Activated effector memory CD4-positive, alpha-beta T cell treated with Interleukin-2 at 50 U/mL for 16 hours (primary cell): ENCODE measurements around the gene EP400.
"Not testable (repeated sequence)": the region's sequence is repeated elsewhere in the genome, so short reads cannot be mapped to it uniquely, and the experiment has no call there.

Experiments
- DNase-seq: peaks from one replicate; pipeline ENCODE4 v3.0.0-alpha.2; 2020

Gene EP400

GRCh38 chr12:132099739-132100138 is 150.0 kb downstream of the EP400 start:
- DNase-seq: no peak

DNA sequence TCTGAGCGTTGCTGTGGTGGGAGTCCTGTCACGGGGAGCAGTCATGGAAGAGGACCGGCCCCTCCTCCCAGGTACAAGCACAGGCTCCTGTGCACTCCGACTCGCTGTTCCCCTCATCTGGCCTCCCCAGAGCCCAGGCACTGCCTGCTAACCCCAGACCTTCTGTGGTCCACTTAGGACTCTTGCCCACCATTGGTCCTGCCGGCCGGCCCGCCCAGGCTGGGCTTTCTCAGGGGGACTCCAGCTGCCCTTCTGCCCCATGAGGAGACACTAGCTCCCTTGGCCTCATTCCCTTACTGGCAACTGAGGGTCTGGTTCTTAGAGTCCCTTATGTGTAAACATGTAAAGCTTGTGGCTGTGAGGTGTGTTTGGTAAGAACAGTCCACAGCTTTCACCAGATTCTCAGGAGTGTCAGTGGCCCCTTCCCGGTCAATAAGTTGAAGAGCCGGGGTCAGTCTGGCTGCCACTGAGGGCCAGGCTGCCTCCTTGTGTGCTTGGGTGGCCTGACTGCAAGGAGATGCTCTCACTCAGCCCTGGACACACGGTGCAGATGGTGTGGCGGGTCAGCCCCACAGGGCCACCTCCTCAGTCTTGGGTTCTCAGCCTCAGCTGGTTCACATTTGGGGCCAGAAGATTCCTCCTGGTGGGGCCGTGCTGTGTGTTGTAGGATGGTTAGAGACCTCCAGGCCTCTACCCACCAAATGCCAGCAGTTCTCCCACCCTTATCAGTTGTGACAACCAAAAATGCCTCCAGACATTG is 150.7 kb downstream of the EP400 start:
- DNase-seq: no peak

DNA sequence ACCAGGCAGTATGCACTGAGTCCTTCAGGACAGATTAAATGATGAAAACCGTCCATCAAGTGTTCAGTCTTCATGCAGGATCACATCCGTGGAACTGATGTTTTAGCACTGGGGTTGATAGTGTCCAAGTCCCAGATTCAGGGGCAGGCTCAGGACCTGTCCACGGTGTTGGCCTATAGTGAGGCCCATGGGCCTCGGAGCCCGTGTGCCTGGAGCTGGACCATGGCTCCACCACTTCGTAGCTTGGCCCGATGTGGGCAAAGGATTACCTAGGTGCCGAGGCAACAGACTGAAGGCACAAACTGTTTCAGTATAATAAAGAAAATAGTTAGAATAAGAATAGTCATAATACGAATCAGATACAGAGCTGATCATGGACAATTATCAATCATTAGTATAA is 152.6 kb downstream of the EP400 start:
- no peak for DNase-seq

DNA sequence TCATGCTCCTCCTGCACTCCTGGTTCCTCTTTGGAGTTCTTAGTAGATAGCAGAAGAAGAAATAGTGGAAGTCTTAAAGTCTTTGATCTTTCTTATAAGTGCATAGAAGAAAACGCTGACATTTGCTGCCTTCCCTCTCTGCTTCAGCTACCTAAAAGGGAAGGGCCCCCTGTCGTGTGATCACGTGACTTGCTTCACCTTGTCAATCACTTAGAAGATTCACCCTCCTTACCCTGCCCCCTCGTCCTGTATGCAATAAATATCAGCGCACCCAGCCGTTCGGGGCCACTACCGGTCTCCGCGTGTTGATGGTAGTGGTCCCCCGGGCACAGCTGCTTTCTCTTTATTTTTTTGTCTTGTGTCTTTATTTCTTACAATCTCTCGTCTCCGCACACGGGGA is 153.3 kb downstream of the EP400 start:
- DNase-seq: not testable (repeated sequence)

DNA sequence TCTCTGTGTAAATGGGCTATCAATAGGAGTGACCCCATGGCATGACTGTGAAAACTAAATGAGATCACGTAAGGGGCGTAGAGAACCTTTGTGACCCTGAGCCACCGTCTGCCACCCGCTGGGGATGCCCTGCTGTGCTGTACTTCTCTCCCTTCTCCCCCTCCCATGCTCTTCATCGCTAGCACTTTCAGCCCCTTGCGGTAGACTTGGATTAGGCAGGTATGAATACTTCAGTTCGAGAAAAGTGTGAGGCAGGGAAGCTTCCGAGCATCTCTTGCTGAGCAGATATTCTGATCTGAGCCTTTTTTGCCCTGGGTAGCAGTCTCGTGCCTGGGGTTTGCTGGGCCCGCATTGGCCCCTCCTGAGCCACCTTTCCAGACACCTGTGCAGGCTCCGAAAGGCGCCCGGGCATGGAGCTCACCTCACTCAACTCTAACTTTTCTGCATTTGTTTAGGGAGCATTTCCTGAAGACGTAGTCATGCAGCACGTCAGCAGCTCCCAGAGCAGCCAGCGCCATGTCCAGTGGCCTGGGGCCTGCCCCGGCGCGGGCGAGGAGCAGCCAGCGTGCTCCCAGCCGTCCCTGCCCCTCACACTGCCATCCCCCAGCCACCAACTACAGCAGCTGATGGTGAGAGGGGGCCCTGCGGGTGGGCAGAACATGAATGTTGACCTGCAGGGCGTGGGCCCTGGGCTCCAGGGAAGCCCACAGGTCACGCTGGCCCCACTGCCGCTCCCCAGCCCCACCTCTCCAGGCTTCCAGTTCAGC is 154.0 kb downstream of the EP400 start:
- DNase-seq: no peak

GRCh38 chr12:132105467-132105866 is 155.7 kb downstream of the EP400 start:
- no peak for DNase-seq

- no peak for DNase-seq
Measured at GRCh38 chr12:132106921-132107320, 157.2 kb downstream of the EP400 start.

GRCh38 chr12:132108211-132108832 is 158.6 kb downstream of the EP400 start:
- DNase-seq: no peak

DNA sequence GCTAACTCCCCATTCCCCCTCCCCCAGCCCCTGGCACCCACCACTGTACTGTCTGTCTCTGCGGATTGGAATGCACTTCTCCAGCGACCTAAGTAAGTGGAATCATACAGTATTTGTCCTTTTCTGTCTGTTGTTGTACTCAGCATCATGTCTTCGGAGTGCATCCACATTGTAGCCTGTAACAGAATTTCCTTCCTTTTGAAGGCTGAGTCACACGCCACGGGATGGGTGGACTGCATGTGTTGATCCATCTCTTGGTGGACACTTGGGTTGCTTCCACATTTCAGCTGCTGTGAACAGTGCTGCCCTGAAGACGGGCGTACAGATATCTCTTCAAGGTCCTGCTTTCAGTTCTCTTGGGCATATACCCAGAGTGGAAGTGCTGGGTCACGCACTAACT is 160.0 kb downstream of the EP400 start:
- DNase-seq: no peak

GRCh38 chr12:132110677-132111076 is 160.9 kb downstream of the EP400 start:
- no peak for DNase-seq

DNA sequence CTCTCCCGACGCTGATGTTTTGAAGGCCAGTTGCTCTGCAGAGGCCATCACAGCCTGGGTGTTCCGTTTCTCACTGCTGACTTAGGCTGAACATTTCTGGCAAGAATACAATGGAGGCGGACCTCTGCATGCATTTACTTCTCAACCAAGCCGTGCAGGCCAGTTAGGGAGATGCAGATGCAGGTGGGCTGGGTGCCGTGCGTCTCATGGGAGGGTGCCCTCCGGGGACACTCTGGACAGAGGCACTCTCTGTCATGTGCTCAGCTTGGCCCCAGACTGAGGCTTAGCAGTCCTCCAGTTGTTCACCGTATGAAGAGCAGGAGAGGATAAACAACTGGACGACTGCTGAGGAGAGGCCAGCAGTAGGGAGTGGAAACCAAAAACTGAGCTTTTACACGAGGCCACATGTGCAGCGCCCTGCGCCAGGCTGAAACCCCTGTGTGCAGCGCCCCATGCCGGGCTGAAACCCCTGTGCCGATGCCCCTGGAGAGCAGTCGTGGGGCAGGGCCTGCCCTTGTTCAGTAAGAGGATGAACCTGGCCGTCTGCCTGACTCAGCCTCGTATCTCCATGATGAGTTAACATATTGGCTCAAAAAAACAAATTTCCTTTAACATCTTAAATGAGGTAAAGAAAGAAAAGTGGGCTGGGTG is 162.0 kb downstream of the EP400 start:
- DNase-seq: no peak

- no peak for DNase-seq
Measured at GRCh38 chr12:132114667-132115066, 164.9 kb downstream of the EP400 start.

DNA sequence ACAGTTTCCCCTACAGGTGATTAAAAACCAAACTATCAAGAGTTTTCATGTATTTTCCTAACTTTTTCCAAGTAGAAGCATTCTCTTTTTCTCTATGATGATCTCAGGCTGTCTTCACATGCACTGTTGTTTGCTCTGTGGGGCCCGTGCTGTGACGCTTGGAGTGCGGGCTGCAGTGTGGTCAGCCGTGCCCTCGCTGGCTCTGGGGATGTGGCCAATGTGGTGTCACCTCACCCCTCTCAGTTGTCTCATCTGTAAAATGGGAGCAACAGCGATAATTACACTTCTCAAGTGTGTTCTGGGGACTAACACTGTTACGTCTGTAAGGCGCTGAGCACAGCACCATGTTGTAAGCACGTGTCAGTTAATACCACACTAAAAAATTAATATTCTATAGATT is 165.8 kb downstream of the EP400 start:
- no peak for DNase-seq

- no peak for DNase-seq
Measured at GRCh38 chr12:132116709-132117557, 167.2 kb downstream of the EP400 start.

DNA sequence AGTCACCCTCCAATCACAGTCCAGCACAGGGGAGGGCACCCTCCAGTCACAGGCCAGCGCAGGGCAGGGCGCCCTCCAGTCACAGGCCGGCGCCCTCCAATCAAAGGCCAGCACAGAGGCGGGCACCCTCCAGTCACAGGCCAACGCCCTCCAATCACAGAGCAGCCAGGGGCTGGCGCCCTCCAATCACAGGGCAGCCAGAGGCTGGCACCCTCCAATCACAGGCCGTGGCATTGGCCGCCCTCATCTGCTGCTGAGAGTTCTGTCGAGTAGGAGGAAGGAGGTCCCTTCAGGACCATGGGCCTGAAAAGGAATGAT is 167.8 kb downstream of the EP400 start:
- DNase-seq: no peak

DNA sequence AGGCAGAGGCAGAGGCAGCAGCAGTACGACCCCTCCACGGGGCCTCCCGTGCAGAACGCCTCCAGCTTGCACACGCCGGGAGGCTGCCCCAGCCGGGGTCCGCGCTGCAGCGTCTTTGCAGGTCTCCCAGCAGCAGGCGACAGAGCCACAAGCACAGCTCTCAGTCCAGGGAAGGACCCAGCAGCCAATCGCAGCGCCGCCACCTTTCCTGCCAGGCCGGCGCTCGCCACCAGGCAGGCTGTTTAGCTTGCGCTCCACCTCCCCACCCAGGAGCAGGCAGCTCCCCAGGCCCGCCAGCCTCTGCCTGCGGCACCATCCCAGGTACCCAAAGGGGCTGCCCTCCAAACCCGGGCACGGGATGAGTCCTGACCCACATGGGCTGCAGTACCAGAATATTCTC is 169.1 kb downstream of the EP400 start:
- no peak for DNase-seq

DNA sequence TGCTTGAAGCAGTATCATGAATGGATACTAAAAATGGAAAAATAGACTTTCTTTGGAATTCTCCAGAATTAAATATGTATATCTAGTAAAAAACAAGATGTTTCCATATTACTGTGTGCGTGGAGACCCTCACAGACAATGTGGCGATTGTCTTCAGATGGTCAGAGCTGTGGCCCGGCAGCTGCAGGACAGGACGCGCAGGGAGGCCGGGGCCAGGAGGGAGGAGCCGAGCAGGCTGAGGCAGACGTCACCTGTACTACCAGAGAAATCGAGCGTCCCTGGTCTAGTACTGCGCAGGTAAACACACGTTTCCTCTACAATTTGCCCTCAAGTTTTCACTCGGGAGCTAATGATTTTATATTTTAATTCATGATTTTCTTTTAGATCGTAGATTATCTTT is 171.5 kb downstream of the EP400 start:
- no peak for DNase-seq

DNA sequence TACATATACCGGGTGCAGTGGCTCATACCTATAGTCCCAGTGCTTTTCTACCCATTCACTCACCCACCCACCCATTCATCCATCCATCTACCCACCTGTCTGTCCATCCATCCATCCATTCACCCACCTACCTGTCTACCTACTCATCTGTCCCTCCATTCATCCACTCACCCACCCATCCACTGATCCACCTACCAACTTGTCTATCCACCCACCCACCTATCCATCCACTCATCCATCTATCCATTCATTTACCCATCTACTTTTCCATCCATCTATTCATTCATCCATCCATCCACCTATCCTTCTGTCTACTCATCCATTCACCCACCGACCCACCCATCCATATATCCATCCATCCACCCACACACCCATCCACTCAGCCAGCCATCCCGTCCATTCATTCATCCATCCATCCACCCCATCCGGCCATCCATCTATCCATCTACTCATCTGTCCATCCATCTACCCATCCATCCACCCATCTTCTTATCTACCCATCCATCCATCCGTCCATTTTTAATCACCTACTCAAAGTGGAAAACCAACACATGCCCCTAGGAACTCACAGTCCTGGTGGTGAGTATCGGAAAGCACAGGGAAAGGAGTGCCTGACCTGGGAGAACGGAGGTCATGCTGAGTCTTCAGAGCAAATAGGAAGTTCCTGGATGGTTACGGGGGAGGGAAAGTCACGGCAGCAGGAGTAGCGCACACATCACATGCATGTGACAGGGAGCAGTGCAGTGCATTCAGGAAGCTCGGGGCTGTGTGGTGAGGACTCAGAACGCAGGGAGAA is 174.4 kb downstream of the EP400 start:
- DNase-seq: no peak

DNA sequence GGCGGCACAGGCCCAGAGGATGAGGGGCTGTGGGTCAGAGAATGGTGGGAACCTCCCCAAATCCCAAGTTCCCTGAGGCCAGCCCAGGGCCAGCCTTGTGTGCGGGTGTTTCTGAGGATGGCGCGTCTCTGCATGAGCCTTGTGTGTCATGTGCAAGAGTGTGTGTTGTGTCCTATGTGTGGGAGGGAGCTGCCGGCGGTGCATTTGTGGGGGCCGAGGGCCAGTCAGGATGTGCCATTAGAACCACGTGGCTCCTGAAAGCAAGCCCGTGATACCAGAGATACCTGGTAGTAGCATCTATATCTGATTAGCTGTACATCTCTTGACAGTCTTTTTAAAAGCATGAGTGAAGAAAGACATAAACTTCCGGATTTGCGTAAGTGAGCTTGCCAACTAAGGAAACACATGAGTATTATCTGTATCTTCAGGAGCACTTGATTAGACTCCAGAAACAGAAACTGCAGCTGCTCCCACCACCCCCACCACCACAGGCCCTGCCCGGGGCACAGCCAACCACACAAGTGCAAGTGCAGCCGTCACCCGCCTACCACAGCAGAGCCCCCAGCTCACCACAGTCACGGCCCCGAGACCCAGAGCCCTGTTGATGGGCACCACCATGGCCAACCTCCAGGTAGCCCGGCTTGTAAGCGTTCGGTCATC is 175.2 kb downstream of the EP400 start:
- DNase-seq: no peak

DNA sequence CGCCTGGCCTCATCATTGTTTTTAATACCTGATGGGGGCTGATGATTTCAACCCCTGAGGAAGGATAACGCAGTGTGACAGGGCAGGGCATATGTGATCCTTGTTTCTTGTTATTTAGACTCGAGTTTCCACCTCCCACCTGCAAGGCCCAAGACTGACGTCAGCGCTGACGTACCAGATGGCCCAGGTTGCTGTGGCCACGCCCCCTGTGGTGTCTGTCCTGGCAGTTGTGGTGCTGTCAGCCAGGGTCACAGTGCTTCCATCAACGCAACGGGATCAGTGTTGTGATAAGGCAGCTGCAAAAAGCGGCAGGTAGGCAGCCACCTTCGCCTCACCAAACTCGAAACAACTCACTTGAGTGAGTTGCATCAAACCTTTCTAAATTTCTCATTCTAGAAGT is 176.0 kb downstream of the EP400 start:
- no peak for DNase-seq

GRCh38 chr12:132127041-132127440 is 177.3 kb downstream of the EP400 start:
- no peak for DNase-seq
